ENCODE measurements around the gene ZMAT2.
"Not testable (repeated sequence)": the region's sequence is repeated elsewhere in the genome, so short reads cannot be mapped to it uniquely, and the experiment has no call there.

Gene ZMAT2

GRCh38 chr5:140713562-140714094 is 13.4 kb downstream of the ZMAT2 start:
- no peak overlapping the region for H3K4me3 ChIP-seq (ENCODE audit: low read depth in 1 of 2, low read length in 2 of 2)
- no peaks in the 10 kb centered on the region for H3K36me3 ChIP-seq (ENCODE audit: insufficient read depth, low read length)
- H3K4me1 ChIP-seq (ENCODE audit: insufficient read depth, low read length): no peaks in the 10 kb centered on the region
- no peak overlapping the region for H3K9ac ChIP-seq (ENCODE audit: low read length)
- no peaks in the 10 kb centered on the region for H3K27me3 ChIP-seq (ENCODE audit: control insufficient read depth in 1 of 2, insufficient read depth in 2 of 2, low read length in 2 of 2)
- H3K27ac ChIP-seq (ENCODE audit: low read depth, low read length): no peak overlapping the region
- no peaks in the 10 kb centered on the region for H3K9me3 ChIP-seq (ENCODE audit: low read length)

GRCh38 chr5:140716238-140716637 is 16.0 kb downstream of the ZMAT2 start:
- H3K27me3 ChIP-seq (ENCODE audit: control insufficient read depth in 1 of 2, insufficient read depth in 2 of 2, low read length in 2 of 2); H3K36me3 ChIP-seq (ENCODE audit: insufficient read depth, low read length); H3K4me3 ChIP-seq (ENCODE audit: low read depth in 1 of 2, low read length in 2 of 2); H3K9me3 ChIP-seq (ENCODE audit: low read length); H3K4me1 ChIP-seq (ENCODE audit: insufficient read depth, low read length); H3K9ac ChIP-seq (ENCODE audit: low read length); H3K27ac ChIP-seq (ENCODE audit: low read depth, low read length): not testable (repeated sequence)

- Histone ChIP-seq H3K4me1 (ENCODE audit: insufficient read depth, low read length) (no peaks in the 10 kb centered on the region), H3K27ac (ENCODE audit: low read depth, low read length) (no peak overlapping the region), H3K36me3 (ENCODE audit: insufficient read depth, low read length) (no peaks in the 10 kb centered on the region), H3K27me3 (ENCODE audit: control insufficient read depth in 1 of 2, insufficient read depth in 2 of 2, low read length in 2 of 2) (no peaks in the 10 kb centered on the region), H3K9ac (ENCODE audit: low read length) (no peak overlapping the region), H3K4me3 (ENCODE audit: low read depth in 1 of 2, low read length in 2 of 2) (no peak overlapping the region), H3K9me3 (ENCODE audit: low read length) (no peaks in the 10 kb centered on the region)
Measured at GRCh38 chr5:140718266-140718592, 18.0 kb downstream of the ZMAT2 start.

DNA sequence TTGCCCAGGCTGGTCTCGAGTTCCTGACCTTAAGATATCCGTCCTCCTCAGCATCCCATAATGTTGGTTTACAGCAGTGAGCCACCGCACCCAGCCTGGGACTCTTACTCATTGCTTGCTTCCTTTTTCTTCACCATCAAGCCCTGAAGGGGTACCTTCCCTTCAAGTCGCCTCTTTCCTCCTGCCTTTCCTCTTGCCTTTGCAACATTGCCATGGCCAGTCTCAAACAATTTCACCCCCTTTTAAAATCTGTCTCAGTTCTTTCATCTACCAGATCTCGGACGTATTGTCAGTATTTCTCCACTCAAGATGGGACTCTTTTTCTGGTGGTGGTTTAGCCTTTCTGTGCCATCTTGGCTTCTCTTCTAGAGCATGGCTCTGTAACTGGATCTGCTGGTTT is 20.5 kb downstream of the ZMAT2 start:
- not testable (repeated sequence) for H3K9me3 ChIP-seq (ENCODE audit: low read length); H3K9ac ChIP-seq (ENCODE audit: low read length)

DNA sequence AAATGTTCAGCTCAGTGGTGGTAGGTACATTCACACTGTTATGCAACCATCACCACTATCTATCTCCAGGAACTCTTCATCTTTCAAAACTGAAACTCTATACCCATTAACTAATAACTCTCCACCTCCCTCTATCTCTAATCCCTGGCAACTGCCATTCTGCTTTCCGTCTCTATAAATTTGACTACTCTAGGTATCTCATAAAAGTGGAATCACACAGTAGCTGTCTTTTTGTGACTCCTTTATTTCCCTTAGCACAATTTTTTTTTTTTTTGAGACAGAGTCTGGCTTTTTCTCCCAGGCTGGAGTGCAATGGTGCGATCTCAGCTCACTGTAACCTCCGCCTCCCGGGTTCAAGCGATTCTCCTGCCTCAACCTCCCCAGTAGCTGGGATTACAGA is 21.1 kb downstream of the ZMAT2 start:
- not testable (repeated sequence) for H3K9me3 ChIP-seq (ENCODE audit: low read length); H3K4me3 ChIP-seq (ENCODE audit: low read depth in 1 of 2, low read length in 2 of 2); H3K4me1 ChIP-seq (ENCODE audit: insufficient read depth, low read length); H3K27me3 ChIP-seq (ENCODE audit: control insufficient read depth in 1 of 2, insufficient read depth in 2 of 2, low read length in 2 of 2); H3K27ac ChIP-seq (ENCODE audit: low read depth, low read length); H3K9ac ChIP-seq (ENCODE audit: low read length); H3K36me3 ChIP-seq (ENCODE audit: insufficient read depth, low read length)

More for the DNA sequence above, 20.5 kb downstream of the ZMAT2 start:
- H3K27ac ChIP-seq (ENCODE audit: low read depth, low read length); H3K4me1 ChIP-seq (ENCODE audit: insufficient read depth, low read length); H3K36me3 ChIP-seq (ENCODE audit: insufficient read depth, low read length); H3K4me3 ChIP-seq (ENCODE audit: low read depth in 1 of 2, low read length in 2 of 2); H3K27me3 ChIP-seq (ENCODE audit: control insufficient read depth in 1 of 2, insufficient read depth in 2 of 2, low read length in 2 of 2): not testable (repeated sequence)

- Histone ChIP-seq H3K9ac (ENCODE audit: low read length) (no peak overlapping the region), H3K4me3 (ENCODE audit: low read depth in 1 of 2, low read length in 2 of 2) (no peak overlapping the region), H3K4me1 (ENCODE audit: insufficient read depth, low read length) (no peaks in the 10 kb centered on the region), H3K27me3 (ENCODE audit: control insufficient read depth in 1 of 2, insufficient read depth in 2 of 2, low read length in 2 of 2) (no peaks in the 10 kb centered on the region), H3K36me3 (ENCODE audit: insufficient read depth, low read length) (no peaks in the 10 kb centered on the region), H3K27ac (ENCODE audit: low read depth, low read length) (no peak overlapping the region), H3K9me3 (ENCODE audit: low read length) (no peaks in the 10 kb centered on the region)
Measured at GRCh38 chr5:140725799-140726471, 25.7 kb downstream of the ZMAT2 start.

DNA sequence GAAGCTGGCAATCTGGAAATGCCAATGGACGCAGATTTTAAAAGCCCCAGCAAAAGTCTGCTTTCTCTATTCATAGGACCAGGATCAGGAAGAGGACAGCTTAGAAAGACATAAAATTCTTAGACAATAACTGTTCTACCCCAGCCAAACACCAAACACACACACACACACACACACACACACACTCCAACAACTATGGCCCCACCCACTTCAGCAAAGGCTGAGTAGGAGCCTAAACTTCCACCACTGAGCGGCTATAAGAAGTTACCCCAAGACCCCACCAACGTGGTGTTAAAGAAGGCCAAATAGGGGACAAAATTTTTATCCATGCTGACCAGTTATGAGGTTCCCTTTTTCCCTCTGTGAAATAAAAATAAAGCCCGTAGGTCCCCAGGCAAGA is 32.9 kb downstream of the ZMAT2 start:
- H3K9ac ChIP-seq (ENCODE audit: low read length): no peak overlapping the region
- no peaks in the 10 kb centered on the region for H3K4me1 ChIP-seq (ENCODE audit: insufficient read depth, low read length)
- no peaks in the 10 kb centered on the region for H3K36me3 ChIP-seq (ENCODE audit: insufficient read depth, low read length)
- H3K27ac ChIP-seq (ENCODE audit: low read depth, low read length): no peak overlapping the region
- no peaks in the 10 kb centered on the region for H3K9me3 ChIP-seq (ENCODE audit: low read length)
- H3K4me3 ChIP-seq (ENCODE audit: low read depth in 1 of 2, low read length in 2 of 2): no peak overlapping the region
- no peaks in the 10 kb centered on the region for H3K27me3 ChIP-seq (ENCODE audit: control insufficient read depth in 1 of 2, insufficient read depth in 2 of 2, low read length in 2 of 2)

DNA sequence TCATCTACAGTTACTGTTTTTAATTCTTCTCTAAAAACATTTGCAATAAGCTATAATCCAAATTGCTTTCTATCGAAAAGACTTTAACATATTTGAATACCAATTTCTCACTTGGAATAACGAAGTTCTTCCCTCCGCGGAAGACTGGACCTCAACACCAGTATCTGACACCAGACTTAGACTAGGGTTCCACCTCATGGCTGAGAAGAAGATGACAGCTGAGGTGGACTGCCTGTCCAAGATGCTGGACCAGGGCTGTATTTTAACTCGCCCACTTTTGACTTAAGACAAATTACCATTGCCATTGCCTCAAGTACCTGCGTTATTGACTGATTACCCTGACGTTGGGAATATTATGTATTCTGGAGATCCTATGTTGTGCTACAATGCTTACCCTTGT is 34.1 kb downstream of the ZMAT2 start:
- no peaks in the 10 kb centered on the region for H3K9me3 ChIP-seq (ENCODE audit: low read length)
- H3K9ac ChIP-seq (ENCODE audit: low read length): no peak overlapping the region
- H3K4me1 ChIP-seq (ENCODE audit: insufficient read depth, low read length): no peaks in the 10 kb centered on the region
- no peaks in the 10 kb centered on the region for H3K36me3 ChIP-seq (ENCODE audit: insufficient read depth, low read length)
- H3K27me3 ChIP-seq (ENCODE audit: control insufficient read depth in 1 of 2, insufficient read depth in 2 of 2, low read length in 2 of 2): no peaks in the 10 kb centered on the region
- no peak overlapping the region for H3K27ac ChIP-seq (ENCODE audit: low read depth, low read length)
- H3K4me3 ChIP-seq (ENCODE audit: low read depth in 1 of 2, low read length in 2 of 2): no peak overlapping the region

GRCh38 chr5:140737486-140737885 is 37.2 kb downstream of the ZMAT2 start:
- Histone ChIP-seq H3K4me1 (ENCODE audit: insufficient read depth, low read length) (no peaks in the 10 kb centered on the region), H3K4me3 (ENCODE audit: low read depth in 1 of 2, low read length in 2 of 2) (no peak overlapping the region), H3K9me3 (ENCODE audit: low read length) (no peaks in the 10 kb centered on the region), H3K27ac (ENCODE audit: low read depth, low read length) (no peak overlapping the region), H3K9ac (ENCODE audit: low read length) (no peak overlapping the region), H3K27me3 (ENCODE audit: control insufficient read depth in 1 of 2, insufficient read depth in 2 of 2, low read length in 2 of 2) (no peaks in the 10 kb centered on the region), H3K36me3 (ENCODE audit: insufficient read depth, low read length) (no peaks in the 10 kb centered on the region)

GRCh38 chr5:140741967-140742366 is 41.7 kb downstream of the ZMAT2 start:
- H3K27me3 ChIP-seq (ENCODE audit: control insufficient read depth in 1 of 2, insufficient read depth in 2 of 2, low read length in 2 of 2): no peaks in the 10 kb centered on the region
- H3K27ac ChIP-seq (ENCODE audit: low read depth, low read length): no peak overlapping the region
- no peak overlapping the region for H3K9ac ChIP-seq (ENCODE audit: low read length)
- H3K36me3 ChIP-seq (ENCODE audit: insufficient read depth, low read length): no peaks in the 10 kb centered on the region
- H3K4me1 ChIP-seq (ENCODE audit: insufficient read depth, low read length): no peaks in the 10 kb centered on the region
- H3K9me3 ChIP-seq (ENCODE audit: low read length): no peaks in the 10 kb centered on the region
- H3K4me3 ChIP-seq (ENCODE audit: low read depth in 1 of 2, low read length in 2 of 2): no peak overlapping the region

DNA sequence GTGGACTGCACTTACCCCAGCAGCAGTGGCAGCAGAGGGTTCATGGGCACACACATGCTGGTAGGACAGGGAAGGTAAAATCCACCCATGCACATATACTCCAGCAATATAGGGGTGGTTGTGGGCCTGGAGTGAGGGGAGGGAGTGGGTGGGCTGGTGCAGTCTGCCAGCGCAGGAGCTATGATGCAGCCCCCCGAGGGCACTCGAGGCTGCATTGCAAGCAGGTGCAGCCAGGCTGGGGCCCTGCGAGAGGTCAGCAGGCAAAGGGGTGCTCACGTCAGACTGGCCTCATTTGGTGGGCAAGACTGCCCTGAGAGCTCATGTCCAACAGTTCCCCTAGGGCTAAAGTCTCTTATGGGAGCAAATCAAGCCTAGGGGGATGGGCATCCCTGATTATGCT is 53.3 kb downstream of the ZMAT2 start:
- Histone ChIP-seq H3K4me1 (ENCODE audit: insufficient read depth, low read length) (no peaks in the 10 kb centered on the region), H3K9ac (ENCODE audit: low read length) (no peak overlapping the region), H3K9me3 (ENCODE audit: low read length) (peaks cover 5% of the 10 kb centered on the region)

More for the DNA sequence above, 53.3 kb downstream of the ZMAT2 start:
- no peak overlapping the region for H3K4me3 ChIP-seq (ENCODE audit: low read depth in 1 of 2, low read length in 2 of 2)
- H3K36me3 ChIP-seq (ENCODE audit: insufficient read depth, low read length): no peaks in the 10 kb centered on the region
- H3K27ac ChIP-seq (ENCODE audit: low read depth, low read length): no peak overlapping the region
- H3K27me3 ChIP-seq (ENCODE audit: control insufficient read depth in 1 of 2, insufficient read depth in 2 of 2, low read length in 2 of 2): no peaks in the 10 kb centered on the region

Data from muscle layer of colon (tissue), 2 donors.